DMS153 treated with DMSO at 0.1 percent for 48 hours (cell line): ENCODE data around the gene B3GNT7.
"Not testable (repeated sequence)": the region's sequence is repeated elsewhere in the genome, so short reads cannot be mapped to it uniquely, and the experiment has no call there.

Experiments used
- DNase-seq: peaks from one replicate; lab custom pipeline; 2025; ENCODE audit not compliant: unreplicated experiment; lab: John Stamatoyannopoulos, UW

The B3GNT7 gene

DNA sequence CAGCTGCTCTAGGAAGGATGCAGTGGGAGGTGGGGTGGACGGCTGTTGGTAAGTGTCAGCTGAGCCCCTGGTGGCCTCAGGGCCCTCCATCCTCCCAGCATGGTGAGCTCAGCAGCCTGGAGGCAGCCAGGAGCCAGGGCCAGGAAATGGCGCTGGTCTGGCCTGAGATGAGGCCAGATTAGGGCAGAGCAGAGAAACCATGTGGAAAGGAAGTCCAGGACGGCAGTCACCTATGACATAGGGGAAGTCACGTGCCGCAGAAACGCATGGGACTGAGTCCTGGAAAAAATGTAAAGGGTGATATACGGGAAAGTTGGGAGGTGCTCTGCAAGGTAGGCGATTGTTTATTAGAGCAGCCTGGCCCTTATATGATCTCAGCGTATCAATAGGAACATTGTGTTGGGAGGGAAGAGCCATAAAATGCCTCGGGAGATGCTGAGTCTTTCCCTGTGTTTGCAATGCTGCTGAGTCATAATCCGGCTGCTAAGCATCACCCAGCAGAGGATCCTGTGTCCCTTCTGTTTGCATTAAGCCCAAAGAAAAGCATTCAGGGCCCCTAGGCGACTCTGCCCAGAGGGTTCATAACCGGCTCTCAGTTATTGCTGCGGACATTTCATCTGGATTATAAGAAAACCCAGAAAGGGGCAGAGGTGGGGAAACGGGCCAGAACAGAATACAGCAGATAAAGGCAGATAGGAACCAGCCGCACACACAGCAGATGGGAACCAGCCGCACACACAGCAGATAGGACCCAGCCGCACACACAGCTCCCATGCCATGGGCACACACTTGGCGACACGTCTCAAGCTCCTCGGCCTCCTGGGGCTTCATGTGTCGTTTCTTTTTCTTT, 30.3 kb upstream of the B3GNT7 start:
- DNase-seq, result peak; percentile 68

DNA sequence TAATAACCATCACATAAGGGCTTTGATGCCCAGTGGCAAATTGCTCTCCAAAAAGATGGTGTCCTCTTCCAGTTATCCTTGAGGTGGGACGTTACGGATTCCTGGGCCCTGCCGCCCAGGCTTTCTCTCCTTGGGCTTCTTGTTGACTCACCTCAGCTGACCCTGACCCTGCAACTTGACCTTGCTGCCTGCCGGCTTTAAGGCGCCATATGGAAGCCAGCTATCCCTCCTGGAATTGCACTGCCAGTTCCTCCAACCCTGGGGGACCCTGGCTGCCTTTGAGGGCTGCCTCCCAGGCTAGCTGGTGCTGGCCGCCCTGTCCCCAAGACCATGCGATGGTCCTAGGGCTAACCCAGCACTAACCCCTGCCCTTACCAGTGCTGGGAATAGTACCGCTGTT, 28.3 kb upstream of the B3GNT7 start:
- no peak for DNase-seq

DNA sequence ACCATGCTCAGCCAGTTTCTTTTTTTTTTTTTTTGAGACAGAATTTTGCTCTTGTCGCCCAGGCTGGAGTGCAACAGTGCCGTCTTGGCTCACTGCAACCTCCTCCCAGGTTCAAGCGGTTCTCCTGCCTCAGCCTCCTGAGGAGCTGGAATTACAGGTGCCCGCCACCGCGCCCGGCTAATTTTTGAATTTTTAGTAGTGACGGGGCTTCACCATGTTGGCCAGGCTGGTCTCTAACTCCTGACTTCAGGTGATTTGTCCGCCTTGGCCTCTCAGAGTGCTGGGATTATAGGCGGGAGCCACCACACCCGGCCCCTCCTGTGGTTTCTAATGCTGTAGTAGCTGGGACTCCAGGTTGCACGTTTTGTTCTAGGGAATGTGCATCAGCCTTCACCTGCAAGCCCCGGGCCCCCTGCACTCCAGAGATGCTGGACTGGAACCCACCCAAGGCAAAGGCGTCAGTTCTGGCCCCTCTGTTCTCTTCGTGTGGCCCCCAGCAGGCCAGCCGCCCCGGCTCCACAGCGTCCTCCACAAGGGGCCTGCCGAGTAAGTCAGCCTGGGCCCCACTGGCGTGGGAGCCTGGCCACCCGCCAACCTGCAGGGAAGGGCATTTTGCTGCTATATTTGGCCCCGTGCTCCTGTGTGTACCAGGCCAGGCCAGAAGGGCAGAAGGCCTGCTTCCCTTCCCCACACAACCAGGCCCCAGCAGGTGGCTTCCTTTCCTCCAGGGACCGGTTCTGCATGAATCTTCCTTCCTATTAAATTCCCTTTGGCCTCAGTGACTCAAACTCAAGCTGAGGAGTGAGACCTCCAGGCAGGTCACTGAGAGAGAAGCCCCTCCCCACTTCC, 25.7 kb upstream of the B3GNT7 start:
- DNase-seq, result no peak

DNA sequence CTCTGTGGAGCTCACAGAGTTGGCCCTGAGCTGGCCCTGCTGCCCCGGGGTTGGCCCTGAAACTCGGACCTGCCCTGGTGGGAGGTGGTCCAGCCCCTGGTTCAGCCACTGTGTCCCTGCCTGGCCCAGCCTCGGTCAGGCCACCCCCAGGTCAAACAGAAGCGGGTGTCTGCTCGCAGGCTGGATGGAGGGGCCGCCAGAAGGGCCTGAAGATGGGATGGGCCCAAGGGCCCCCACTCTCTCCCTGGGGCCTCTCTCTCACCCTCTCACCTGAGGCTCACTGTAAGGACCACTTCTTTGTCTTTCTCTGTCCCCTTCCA, 25.1 kb upstream of the B3GNT7 start:
- no peak for DNase-seq

DNA sequence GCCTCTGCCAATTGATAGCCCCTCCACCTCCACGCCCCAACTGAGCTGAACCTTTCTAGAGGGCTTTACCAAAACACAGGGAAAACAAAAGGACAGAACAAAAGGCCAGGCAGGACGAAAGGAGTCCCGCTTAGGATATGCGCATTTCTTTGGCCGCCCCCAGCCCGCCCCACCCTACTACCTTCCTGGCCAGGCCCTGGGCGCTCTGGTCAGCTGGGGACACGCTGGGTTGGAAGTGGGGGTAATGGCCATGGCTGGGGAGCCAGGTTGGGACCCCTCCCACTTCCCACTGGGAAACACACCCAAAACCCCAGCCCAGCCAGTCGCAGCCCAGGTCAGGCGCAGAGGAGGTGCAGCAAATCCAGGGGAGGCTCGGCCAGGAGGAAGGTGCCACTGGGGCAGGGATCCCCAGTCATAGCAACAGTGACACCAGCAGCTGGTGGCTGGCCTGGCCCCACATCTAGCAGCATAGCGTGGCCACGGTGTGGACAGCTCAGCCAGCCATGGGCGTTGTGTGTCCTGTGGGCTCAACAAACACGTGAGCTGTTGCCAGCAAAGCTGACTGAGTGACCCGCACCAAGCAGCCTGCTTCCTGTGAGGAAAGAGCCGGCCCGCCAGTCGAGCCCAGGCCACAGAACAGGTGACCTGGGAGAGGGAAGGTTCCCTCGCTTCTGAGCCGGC, 24.6 kb upstream of the B3GNT7 start:
- no peak for DNase-seq

DNA sequence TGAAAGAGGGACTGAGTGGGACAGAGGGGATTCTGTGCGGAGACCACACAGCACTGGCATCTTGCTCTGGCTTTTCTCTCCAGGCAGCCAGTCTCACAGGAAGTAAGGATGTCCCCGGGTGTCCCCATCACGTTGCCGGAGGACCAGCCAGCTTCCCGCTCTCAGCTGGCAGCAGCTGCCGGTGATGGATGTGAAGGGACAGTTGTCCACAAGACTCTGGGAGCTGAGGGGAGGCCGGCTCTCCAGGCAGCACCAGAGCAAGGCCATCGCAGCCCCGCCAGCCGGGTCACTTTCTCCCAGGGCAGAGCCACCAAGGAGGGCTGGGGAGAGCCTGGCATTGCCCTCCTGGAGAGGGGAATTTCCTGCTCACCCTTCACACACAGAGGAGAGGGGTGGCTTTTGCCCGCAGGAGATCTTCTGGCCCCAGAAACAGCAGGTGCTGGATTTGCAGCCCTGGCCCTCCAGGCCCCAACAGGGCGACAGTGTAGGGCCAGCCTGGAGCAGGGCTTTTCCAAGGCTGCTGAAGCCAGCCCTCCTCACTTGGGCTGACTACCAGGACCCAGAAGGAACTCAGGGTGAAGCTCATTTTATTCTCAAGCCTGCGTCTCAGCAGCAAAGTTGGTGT, 24.0 kb upstream of the B3GNT7 start:
- DNase-seq, result no peak

DNA sequence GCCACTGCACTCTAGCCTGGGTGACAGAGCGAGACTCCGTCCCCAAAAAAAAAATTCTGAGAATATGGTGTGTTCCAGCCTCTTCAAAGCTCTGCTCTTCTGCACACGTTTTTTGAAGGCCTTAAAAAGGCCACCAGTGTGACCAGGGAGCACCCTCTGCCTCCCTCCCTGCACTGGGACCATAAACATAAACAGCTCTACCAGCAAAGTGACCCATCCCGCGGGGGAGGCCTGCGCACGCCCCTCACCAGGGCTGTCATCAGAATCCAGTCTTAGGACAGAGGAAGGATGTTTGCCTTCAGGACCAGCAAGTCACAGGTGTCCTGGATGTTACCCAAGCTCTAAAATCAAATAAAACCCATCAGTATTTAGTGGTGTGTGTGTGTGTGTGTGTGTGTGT, 23.2 kb upstream of the B3GNT7 start:
- DNase-seq, result no peak

DNA sequence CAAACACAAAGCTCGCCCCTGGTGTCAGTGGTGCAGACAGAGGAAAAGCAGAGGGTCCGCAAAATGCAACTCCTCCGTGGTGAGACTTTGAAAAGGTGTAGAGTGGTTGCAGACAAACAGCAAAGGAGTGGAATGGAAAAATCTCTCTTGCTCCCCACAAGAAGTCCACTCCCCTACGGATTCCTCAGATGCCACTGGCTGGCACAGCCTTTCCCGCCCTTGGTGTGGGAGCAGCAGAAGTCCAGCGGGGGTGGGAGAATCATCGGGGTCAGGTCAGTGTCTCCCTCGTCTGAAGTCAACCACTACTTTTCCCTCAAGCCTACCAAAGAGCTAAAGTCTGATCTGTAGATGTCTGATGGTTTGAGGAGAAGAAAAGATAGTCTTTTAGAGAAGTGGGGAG, 22.3 kb upstream of the B3GNT7 start:
- DNase-seq, result no peak

DNA sequence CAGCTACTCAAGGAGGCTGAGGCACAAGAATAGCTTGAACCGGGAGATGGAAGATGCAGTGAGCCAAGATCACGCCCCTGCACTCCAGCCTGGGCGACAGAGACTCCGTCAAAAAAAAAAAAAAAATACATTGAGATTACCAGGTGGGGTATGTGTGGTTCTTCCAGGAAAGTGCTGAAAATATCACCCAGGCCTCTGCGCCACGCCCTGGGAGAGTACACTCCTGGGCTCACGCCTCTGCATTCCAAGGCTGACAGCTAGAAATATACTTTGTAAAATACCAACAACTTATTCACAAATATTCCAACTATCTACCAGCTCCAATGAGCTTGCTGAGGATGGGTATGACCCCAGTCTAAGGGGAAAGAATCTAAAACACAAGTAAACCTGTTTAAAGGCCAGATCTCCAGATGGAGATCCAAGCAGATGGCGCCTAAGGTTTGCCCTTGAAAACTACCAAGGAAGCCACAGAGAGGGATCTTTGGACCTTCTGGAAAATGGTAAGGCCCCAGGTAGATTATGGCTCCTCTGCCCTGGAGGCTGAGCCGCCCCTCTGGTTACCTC, 21.6 kb upstream of the B3GNT7 start:
- no peak for DNase-seq

DNA sequence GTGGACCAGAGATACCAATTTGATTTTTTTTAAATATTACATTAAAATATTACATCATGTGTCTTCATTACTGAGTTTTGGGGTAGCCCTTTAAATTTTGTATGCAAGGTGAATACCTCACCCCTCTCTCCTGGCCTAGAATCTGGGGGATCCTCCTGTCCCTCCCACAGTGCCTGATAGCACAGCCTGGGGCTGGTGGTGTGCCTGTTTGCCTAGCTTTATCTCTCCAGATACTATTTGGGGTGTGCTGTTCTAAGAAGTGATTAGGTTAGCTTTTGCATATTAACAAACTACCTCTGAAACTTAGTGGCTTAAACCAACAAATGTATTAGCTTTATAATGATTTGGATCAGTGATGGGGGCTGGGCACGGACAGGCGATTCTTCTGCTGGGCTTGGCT, 20.7 kb upstream of the B3GNT7 start:
- DNase-seq, result no peak

DNA sequence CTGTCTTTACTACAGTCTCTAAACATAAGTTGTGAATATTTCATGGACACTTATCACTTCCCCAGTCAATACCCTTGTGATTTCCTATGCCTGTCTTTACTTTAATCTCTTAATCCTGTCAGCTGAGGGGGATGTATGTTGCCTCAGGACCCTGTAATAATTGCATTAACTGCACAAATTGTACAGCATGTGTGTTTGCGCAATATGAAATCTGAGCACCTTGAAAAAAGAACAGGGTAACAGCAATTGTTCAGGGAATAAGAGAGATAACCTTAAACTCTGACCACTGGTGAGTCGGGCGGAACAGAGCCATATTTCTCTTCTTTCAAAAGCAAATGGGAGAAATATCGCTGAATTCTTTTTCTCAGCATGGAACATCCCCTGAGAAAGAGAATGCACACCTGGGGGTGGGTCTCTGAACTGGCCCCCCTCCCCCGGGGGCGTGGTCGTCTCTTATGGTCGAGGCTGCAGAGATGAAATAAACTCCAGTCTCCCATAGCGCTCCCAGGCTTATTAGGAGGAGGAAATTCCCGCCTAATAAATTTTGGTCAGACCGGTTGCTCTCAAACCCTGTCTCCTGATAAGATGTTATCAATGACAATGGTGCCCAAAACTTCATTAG, 19.4 kb upstream of the B3GNT7 start:
- DNase-seq, result not testable (repeated sequence)

DNA sequence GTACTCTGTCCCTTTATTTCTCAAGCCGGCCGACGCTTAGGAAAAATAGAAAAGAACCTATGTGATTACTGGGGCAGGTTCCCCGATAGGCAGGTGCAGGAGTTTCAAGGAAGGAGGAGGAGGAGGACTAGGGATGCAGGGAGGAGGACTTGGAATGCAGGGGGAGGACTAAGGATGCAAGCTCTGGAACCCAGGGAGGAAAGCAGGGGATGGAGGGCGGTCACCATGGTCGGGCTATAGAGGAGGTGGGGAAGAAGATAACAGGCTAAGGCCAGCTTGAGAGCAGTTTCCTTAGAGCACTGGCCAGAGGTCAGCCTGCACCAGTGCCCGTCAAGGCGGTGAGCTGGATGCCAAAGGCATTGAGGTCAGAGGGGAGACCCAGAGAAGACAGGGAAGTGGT, 18.7 kb upstream of the B3GNT7 start:
- no peak for DNase-seq

DNA sequence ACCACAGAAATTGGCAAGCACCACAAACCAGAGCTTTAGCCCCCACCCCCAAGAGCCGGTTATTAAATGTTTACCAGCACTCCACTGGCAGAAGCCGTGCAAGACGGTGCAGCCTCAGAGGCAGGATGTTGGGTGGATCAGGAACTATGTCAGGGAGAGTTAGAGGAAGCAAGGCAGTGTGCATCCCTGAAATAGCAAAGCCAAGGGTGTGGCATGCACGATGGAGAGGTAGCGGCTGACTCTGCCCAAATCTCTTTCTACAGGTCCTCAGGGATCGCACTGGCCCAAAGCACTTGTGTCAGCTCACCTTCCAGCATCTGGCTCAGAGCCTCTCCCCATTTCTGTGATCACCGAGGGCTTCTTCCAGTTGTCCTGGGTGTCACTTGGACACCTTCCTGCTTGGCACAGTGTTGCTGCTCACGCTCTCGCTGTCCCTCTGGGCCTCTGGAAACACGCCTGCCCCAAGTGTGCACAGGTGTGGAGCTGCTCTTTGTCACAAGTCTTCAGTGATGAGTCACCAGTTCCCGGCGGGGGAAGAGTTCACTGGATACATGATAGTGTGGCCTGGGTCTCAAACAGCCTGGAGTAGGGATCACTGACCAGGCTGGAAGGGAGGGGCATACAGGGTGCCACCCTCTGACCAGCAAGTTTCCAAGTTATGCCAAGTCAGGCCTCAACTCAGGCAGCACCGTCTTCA, 17.3 kb upstream of the B3GNT7 start:
- DNase-seq, result no peak

DNA sequence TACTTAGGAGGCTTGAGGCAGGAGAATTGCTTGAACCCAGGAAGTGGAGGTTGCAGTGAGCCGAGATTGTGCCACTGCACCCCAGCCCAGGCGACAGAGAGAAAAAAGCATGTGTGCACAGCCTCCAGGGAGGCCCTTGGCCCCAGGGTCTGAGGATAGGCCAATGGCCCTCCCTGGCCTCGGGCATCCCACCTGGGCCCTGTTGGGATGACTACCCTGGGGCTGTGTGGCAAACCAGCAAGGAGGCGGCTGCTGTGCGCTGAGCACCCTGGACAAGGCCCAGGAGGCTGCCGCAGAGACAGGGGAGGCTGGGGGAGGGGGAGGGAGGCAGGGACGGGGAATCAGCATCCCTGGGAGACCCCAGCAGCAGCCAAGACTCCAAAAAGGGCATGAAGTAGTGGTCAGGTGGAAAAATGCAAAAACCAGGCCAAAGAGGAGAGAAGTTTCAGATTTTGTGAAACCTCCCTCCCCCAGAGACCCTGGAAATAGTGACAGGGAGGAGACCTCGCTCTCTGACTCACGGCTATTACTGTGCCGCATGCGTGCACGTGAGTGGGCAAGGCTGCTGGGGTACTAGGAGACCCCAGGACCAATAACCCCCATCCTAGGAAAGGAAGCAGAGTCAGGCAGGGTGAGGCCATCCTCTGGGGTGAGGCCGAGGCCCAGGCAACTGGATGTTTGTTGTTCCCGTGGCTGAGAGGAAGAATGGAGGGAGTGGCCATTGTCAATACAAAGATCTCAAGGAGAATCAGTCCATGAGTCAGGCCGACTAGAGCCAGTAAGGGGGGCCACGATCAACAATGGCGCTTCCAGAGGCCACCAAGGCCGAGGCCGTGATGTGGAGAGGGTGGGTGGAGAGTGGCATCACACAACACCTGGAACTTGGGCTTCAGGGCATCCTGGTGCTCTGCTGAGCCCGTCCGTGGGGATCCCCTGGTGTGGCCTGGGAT, 16.0 kb upstream of the B3GNT7 start:
- no peak for DNase-seq

DNA sequence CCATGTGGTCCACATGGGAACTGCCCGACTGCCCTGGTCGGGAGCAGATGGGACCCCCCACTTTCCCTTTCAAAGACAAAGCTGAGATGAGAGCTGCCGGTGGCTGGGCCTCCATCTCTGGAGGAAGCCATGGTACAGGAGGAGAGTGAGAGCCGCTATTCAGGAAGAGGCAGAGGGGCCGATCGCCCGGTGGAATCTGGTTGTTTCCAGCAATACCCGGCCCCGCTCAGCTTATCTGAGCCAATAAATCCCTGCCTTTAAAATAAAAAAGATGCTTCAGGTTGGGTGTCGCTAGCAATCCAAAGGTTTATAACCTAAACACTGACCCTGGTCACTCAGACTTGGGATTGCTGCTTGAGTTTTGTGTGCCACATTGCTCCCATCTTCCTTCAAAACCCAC, 15.2 kb upstream of the B3GNT7 start:
- DNase-seq, result no peak

DNA sequence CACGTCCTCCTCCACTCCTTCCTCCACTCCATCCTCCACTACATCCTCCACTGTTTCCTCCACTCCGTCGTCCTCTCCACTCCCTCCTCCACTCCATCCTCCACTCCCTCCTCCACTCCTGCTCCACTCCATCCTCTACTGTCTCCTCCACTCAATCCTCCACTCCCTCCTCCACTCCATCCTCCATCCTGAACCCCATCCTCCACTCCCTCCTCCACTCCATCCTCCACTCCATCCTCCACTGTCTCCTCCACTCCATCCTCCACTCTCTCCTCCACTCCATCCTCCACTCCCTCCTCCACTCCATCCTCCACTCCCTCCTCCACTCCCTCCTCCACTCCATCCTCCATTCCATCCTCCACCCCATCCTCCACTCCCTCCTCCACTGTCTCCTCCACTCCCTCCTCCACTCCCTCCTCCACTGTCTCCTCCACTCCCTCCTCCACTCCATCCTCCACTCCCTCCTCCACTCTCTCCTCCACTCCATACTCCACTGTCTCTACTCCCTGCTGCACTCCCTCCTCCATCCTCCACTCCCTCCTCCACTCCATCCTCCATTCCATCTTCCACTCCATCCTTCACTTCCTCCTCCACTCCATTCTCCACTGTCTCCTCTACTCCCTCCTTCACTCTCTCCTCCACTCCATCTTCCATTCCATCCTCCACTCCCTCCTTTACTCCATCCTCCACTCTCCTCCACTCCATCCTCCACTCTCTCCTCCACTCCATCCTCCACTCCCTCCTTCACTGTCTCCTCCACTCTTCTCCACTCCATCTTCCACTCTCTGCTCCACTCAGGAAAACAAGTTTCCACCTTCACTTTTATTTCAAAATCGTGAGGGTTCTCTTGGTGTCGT, 14.3 kb upstream of the B3GNT7 start:
- no peak for DNase-seq

DNA sequence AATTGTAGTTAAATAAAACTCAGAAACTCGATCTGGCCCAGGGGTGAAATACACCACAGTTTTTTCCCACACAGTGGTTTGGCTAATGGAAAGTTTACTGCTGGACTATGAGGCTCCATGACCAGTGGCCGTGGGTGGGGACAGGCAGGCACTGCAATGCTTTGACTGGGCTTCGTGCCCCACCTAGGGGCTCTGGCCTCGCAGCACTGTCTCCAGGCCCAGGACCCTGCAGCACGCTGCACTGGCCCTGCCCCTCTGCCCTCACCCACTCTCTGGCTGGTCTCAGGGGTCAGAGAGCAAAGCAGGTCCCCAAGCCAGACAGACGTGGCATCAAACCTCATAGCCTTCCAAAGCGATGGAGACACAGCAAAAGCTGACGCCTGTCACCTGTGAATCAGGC, 13.4 kb upstream of the B3GNT7 start:
- no peak for DNase-seq
